Uterus (tissue), 4 donors: ENCODE results near the gene EML6. TPM values are rescaled to one million over a fixed set of nuclear protein-coding genes. Genes with fewer than 3 reads are reported as not detected.

Experiments
- DNase-seq, 2 donors: peaks; one replicate each; pipeline ENCODE4 v3.0.0-alpha.2; 2019 to 2020
- H3K27ac ChIP-seq, 2 donors: fragments of 200-600 bp; sonication (generic); 1 replicate in 1 of 2; 2 replicates in 1 of 2; pipeline ENCODE4 v1.5.1; 2016 to 2018
- H3K27me3 ChIP-seq, 2 donors: fragments of 200-600 bp; sonication (generic); one replicate each; pipeline ENCODE4 v1.5.1; 2018 to 2019; ENCODE audit warnings: control low read depth in 1 of 2
- H3K36me3 ChIP-seq, 2 donors: fragments of 200-600 bp; sonication (generic); one replicate each; pipeline ENCODE4 v1.5.1; 2019; ENCODE audit warnings: control low read depth in 1 of 2
- H3K4me1 ChIP-seq, 2 donors: fragments of 200-600 bp; sonication (generic); one replicate each; pipeline ENCODE4 v1.5.1; 2018 to 2019; ENCODE audit warnings: control low read depth in 1 of 2
- H3K4me3 ChIP-seq, 2 donors: fragments of 200-600 bp; sonication (generic); 1 replicate in 1 of 2; 2 replicates in 1 of 2; pipeline ENCODE4 v1.5.1; 2018 to 2019; ENCODE audit warnings: mild to moderate bottlenecking in 1 of 2
- H3K9me3 ChIP-seq, 2 donors: fragments of 200-600 bp; sonication (generic); one replicate each; pipeline ENCODE4 v1.5.1; 2019; ENCODE audit warnings: control low read depth in 1 of 2
- CTCF ChIP-seq, 4 experiments: fragments of 200-600 bp in 2 of 4; fragments of 450-650 bp in 2 of 4; sonication (generic) in 2 of 4; IDR thresholded peaks; one replicate each; pipeline ENCODE4 v1.5.1; 2016 to 2019; ENCODE audit warnings: antibody characterized with exemption in 4 of 4, mild to moderate bottlenecking in 2 of 4, moderate library complexity in 1 of 4
- POLR2A ChIP-seq, 2 donors: fragments of 450-650 bp; IDR thresholded peaks; one replicate each; pipeline ENCODE4 v1.6.1; 2016; ENCODE audit warnings: antibody characterized with exemption in 2 of 2, mild to moderate bottlenecking in 1 of 2, moderate library complexity in 1 of 2
- intact Hi-C: fragments of 100-400 bp; cut with DNase I; formaldehyde crosslinking; loops from one replicate; pipeline ENCODE4 v1.15.1; 2023; ENCODE audit warnings: low total_unique reads
- total RNA-seq, 4 donors: library from RNA; depleted of rRNA in 3 of 4; stranded (reverse); fragments of >200 nt in 3 of 4; gene quantifications; one replicate each; pipeline versions ENCODE4 v1.1.0 to v1.2.4, GENCODE V29; 2014 to 2023
- donor health status: DM: yes; HTN: yes; CAD: no.

The EML6 gene
- total RNA-seq, 4 donors from 2014 or later = 0.26 to 2.4 (median 1.5) TPM

GRCh38 chr2:54810246-54810645, 86.8 kb downstream of the EML6 start:
- intact Hi-C loops = no loop called here
- H3K27ac ChIP-seq = no peak overlapping the region

GRCh38 chr2:54813584-54813983, 90.1 kb downstream of the EML6 start:
- Histone ChIP-seq H3K36me3 (no peaks in the 10 kb centered on the region), H3K9me3 (no peaks in the 10 kb centered on the region), H3K27me3 (no peaks in the 10 kb centered on the region), H3K4me3 (no peak overlapping the region), H3K4me1 (no peaks in the 10 kb centered on the region), H3K27ac (no peak overlapping the region)
- intact Hi-C loops = no loop called here
- TF ChIP-seq POLR2A (IDR thresholded peaks at IDR 0.05) (no peak), CTCF (IDR thresholded peaks at IDR 0.05) (no peak)
- no peak for DNase-seq

More at GRCh38 chr2:54810246-54810645, 86.8 kb downstream of the EML6 start:
- TF ChIP-seq POLR2A (IDR thresholded peaks at IDR 0.05) (no peak), CTCF (IDR thresholded peaks at IDR 0.05) (no peak)
- Histone ChIP-seq H3K9me3 (no peaks in the 10 kb centered on the region), H3K36me3 (no peaks in the 10 kb centered on the region), H3K4me3 (no peak overlapping the region), H3K4me1 (no peaks in the 10 kb centered on the region), H3K27me3 (no peaks in the 10 kb centered on the region)
- no peak for DNase-seq

- no peak overlapping the region for H3K4me3 ChIP-seq
- no peaks in the 10 kb centered on the region for H3K27me3 ChIP-seq
- no peak for TF ChIP-seq POLR2A (IDR thresholded peaks at IDR 0.05)
- no peak for TF ChIP-seq CTCF (IDR thresholded peaks at IDR 0.05)
- no peaks in the 10 kb centered on the region for H3K36me3 ChIP-seq
- H3K27ac ChIP-seq = no peak overlapping the region
- intact Hi-C loops = no loop called here
- no peaks in the 10 kb centered on the region for H3K4me1 ChIP-seq
- no peak for DNase-seq
- no peaks in the 10 kb centered on the region for H3K9me3 ChIP-seq
Measured at GRCh38 chr2:54814389-54815147, 91.1 kb downstream of the EML6 start.

GRCh38 chr2:54815148-54815539, 91.7 kb downstream of the EML6 start:
- no peaks in the 10 kb centered on the region for H3K9me3 ChIP-seq
- no peaks in the 10 kb centered on the region for H3K4me1 ChIP-seq
- H3K4me3 ChIP-seq = no peak overlapping the region
- no peaks in the 10 kb centered on the region for H3K27me3 ChIP-seq
- intact Hi-C loops = no loop called here
- no peak overlapping the region for H3K27ac ChIP-seq
- no peak for TF ChIP-seq CTCF (IDR thresholded peaks at IDR 0.05)
- TF ChIP-seq POLR2A (IDR thresholded peaks at IDR 0.05) = no peak
- H3K36me3 ChIP-seq = no peaks in the 10 kb centered on the region
- no peak for DNase-seq

- Histone ChIP-seq H3K9me3 (no peaks in the 10 kb centered on the region), H3K27me3 (no peaks in the 10 kb centered on the region), H3K27ac (no peak overlapping the region), H3K4me1 (no peaks in the 10 kb centered on the region), H3K36me3 (no peaks in the 10 kb centered on the region), H3K4me3 (no peak overlapping the region)
- no peak for DNase-seq
- intact Hi-C loops = no loop called here
- no peak for TF ChIP-seq POLR2A (IDR thresholded peaks at IDR 0.05)
- no peak for TF ChIP-seq CTCF (IDR thresholded peaks at IDR 0.05)
Measured at GRCh38 chr2:54818226-54818625, 94.8 kb downstream of the EML6 start.
